SU-DHL-6 (cell line): ENCODE results near the gene OXGR1.

Source experiments
- EZH2phosphoT487 ChIP-seq: fragments of 200-600 bp; sonication (generic), shearing (Covaris generic); conservative IDR thresholded peaks from 2 replicates; pipeline ENCODE4 v1.6.1; 2018; ENCODE audit warnings: mild to moderate bottlenecking, antibody characterized with exemption, low read length, moderate library complexity, mixed read lengths
- TF ChIP-seq, protein P1 (sequence below): fragments of 200-600 bp; sonication (generic); IDR thresholded peaks from one replicate; pipeline ENCODE4 v1.5.1; 2017; ENCODE audit warnings: antibody characterized with exemption, mild to moderate bottlenecking, low read length, moderate library complexity; ENCODE audit not compliant: insufficient read depth, poor library complexity, severe bottlenecking

DNA sequence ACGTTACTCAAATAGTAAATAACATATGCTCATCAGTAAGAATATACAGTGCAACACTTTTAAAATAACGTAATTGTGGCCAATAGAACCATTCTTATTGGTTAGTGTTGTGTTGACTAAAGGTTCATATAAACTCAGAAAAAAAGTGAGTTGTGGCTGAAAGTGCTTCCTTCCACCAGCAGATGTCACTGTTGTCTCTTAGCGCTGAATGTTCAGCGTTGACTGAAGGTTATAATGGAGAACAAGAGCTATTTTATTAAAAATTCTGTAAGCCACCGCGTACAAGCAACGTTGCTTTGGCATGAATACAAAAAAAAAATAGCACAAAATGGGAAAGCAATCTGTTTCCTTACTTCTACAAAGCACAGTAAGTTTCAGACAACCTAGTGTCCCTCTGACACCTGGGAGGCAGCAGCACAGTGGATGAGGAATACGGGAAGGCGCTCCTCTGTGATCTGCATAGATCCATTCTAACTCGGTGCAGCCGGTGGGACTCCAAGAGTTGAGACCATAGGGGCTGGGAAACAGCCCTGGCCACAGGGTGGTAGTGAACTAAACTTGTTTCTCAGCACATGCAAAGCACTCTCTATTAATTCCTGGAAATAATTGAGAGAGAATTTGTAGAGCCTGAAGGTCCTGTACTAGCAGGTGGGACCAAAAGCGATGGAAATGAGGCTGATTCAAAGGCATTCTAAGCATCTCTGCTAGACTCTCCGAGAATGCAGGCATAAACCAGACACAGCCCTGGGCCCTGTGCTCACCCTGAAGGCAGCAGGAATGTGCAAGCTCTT, 23.9 kb upstream of the OXGR1 start:
- TF ChIP-seq, protein P1, sequence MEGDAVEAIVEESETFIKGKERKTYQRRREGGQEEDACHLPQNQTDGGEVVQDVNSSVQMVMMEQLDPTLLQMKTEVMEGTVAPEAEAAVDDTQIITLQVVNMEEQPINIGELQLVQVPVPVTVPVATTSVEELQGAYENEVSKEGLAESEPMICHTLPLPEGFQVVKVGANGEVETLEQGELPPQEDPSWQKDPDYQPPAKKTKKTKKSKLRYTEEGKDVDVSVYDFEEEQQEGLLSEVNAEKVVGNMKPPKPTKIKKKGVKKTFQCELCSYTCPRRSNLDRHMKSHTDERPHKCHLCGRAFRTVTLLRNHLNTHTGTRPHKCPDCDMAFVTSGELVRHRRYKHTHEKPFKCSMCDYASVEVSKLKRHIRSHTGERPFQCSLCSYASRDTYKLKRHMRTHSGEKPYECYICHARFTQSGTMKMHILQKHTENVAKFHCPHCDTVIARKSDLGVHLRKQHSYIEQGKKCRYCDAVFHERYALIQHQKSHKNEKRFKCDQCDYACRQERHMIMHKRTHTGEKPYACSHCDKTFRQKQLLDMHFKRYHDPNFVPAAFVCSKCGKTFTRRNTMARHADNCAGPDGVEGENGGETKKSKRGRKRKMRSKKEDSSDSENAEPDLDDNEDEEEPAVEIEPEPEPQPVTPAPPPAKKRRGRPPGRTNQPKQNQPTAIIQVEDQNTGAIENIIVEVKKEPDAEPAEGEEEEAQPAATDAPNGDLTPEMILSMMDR, result peak; percentile 73
- TF ChIP-seq EZH2phosphoT487, result no peak
